HEK293 (cell line): ENCODE results near the gene JPH3.

ENCODE experiments used
- CTCF ChIA-PET: fragments of 350-600 bp; formaldehyde crosslinking; extraction: SDS; loops from one replicate; lab custom pipeline; 2021; ENCODE audit warnings: antibody characterized with exemption; lab: Yijun Ruan, JAX
- POLR2A ChIA-PET: fragments of 300-600 bp; formaldehyde crosslinking; extraction: SDS; loops from one replicate; lab custom pipeline; 2020; ENCODE audit warnings: antibody characterized with exemption, inconsistent platforms; lab: Yijun Ruan, JAX
- H3K27ac ChIP-seq: fragments of 200-500 bp; sonication (Bioruptor generic); 2 replicates; pipeline ENCODE4 v1.5.1; 2014; ENCODE audit warnings: low read depth, low read length, control low read depth, inconsistent platforms; ENCODE audit errors: extremely low read depth
- H3K36me3 ChIP-seq, 2 experiments: fragments of 200-500 bp in 1 of 2; sonication (Bioruptor generic) in 1 of 2; 1 replicate in 1 of 2; 2 replicates in 1 of 2; pipeline ENCODE4 v1.5.1; 2014 to 2017; ENCODE audit warnings: inconsistent platforms in 2 of 2, low read length in 2 of 2; ENCODE audit not compliant: control insufficient read depth in 2 of 2, insufficient read depth in 1 of 2
- H3K4me1 ChIP-seq: fragments of 200-500 bp; sonication (Bioruptor generic); 2 replicates; pipeline ENCODE4 v1.5.1; 2014; ENCODE audit warnings: mild to moderate bottlenecking, low read length, inconsistent platforms; ENCODE audit not compliant: control insufficient read depth, insufficient read depth
- H3K4me3 ChIP-seq: 2 replicates; pipeline ENCODE4 v1.5.1; 2011; ENCODE audit warnings: low read depth, mild to moderate bottlenecking, control low read depth, low read length, moderate library complexity
- H3K9me3 ChIP-seq: fragments of 200-500 bp; sonication (Bioruptor generic); 2 replicates; pipeline ENCODE4 v1.5.1; 2014; ENCODE audit warnings: low read depth, low read length, inconsistent platforms; ENCODE audit not compliant: control insufficient read depth, insufficient read depth
- GLI4 ChIP-seq: fragments of 450-650 bp; formaldehyde crosslinking; IDR thresholded peaks from 2 replicates; pipeline ENCODE4 v1.5.1; 2016; ENCODE audit warnings: missing biosample characterization, missing genetic modification characterization
- PRDM2 ChIP-seq: fragments of 450-650 bp; formaldehyde crosslinking; IDR thresholded peaks from 2 replicates; pipeline ENCODE4 v1.5.1; 2016; ENCODE audit warnings: missing biosample characterization, missing genetic modification characterization, borderline replicate concordance
- ZNF132 ChIP-seq: fragments of 450-650 bp; formaldehyde crosslinking; IDR thresholded peaks from 2 replicates; pipeline ENCODE4 v1.5.1; 2017; ENCODE audit warnings: missing biosample characterization, missing genetic modification characterization, borderline replicate concordance
- ZNF146 ChIP-seq: fragments of 450-650 bp; formaldehyde crosslinking; IDR thresholded peaks from 2 replicates; pipeline ENCODE4 v1.5.1; 2016; ENCODE audit warnings: missing biosample characterization, missing genetic modification characterization
- ZNF148 ChIP-seq: fragments of 450-650 bp; formaldehyde crosslinking; IDR thresholded peaks from 2 replicates; pipeline ENCODE4 v1.5.0; 2017; ENCODE audit warnings: missing biosample characterization, missing genetic modification characterization, borderline replicate concordance
- ZNF26 ChIP-seq: fragments of 450-650 bp; formaldehyde crosslinking; IDR thresholded peaks from 2 replicates; pipeline ENCODE4 v1.5.1; 2016; ENCODE audit warnings: missing biosample characterization, missing genetic modification characterization
- ZNF324 ChIP-seq: fragments of 450-650 bp; formaldehyde crosslinking; IDR thresholded peaks from 2 replicates; pipeline ENCODE4 v1.5.1; 2016; ENCODE audit warnings: missing biosample characterization, missing genetic modification characterization
- ZNF530 ChIP-seq: fragments of 450-650 bp; formaldehyde crosslinking; IDR thresholded peaks from 2 replicates; pipeline ENCODE4 v1.5.1; 2016; ENCODE audit warnings: low read depth, missing biosample characterization, missing genetic modification characterization
- ZNF555 ChIP-seq: fragments of 450-650 bp; formaldehyde crosslinking; conservative IDR thresholded peaks from 2 replicates; pipeline ENCODE4 v1.5.1; 2017; ENCODE audit warnings: missing biosample characterization, mild to moderate bottlenecking, missing genetic modification characterization, inconsistent platforms
- ZNF624 ChIP-seq: fragments of 450-650 bp; formaldehyde crosslinking; IDR thresholded peaks from 2 replicates; pipeline ENCODE4 v1.5.1; 2017; ENCODE audit warnings: missing biosample characterization, missing genetic modification characterization
- ZNF660 ChIP-seq: fragments of 450-650 bp; IDR thresholded peaks from 2 replicates; pipeline ENCODE4 v1.5.1; 2018; ENCODE audit warnings: missing biosample characterization, mild to moderate bottlenecking, missing genetic modification characterization
- ZNF677 ChIP-seq: fragments of 450-650 bp; IDR thresholded peaks from 2 replicates; pipeline ENCODE4 v1.5.0; 2018; ENCODE audit warnings: missing biosample characterization, mild to moderate bottlenecking, missing genetic modification characterization, moderate library complexity
- ZSCAN30 ChIP-seq: fragments of 450-650 bp; IDR thresholded peaks from 2 replicates; pipeline ENCODE4 v1.5.1; 2018; ENCODE audit warnings: missing biosample characterization, mild to moderate bottlenecking, missing genetic modification characterization, moderate library complexity
- TF ChIP-seq, protein P1 (sequence below): fragments of 450-650 bp; formaldehyde crosslinking; IDR thresholded peaks from 2 replicates; pipeline ENCODE4 v1.5.1; 2016; ENCODE audit warnings: missing biosample characterization, missing genetic modification characterization
- TF ChIP-seq, protein P2 (sequence below): fragments of 450-650 bp; formaldehyde crosslinking; IDR thresholded peaks from 2 replicates; pipeline ENCODE4 v1.5.1; 2016; ENCODE audit warnings: missing biosample characterization, missing genetic modification characterization
- TF ChIP-seq, protein P3 (sequence below): fragments of 450-650 bp; formaldehyde crosslinking; conservative IDR thresholded peaks from 2 replicates; pipeline ENCODE4 v1.5.1; 2016; ENCODE audit warnings: low read depth, missing biosample characterization, missing genetic modification characterization

Gene JPH3

GRCh38 chr16:87638736-87639135 lies 36.4 kb downstream of the JPH3 start:
- CTCF ChIA-PET, result no interaction called here
- no peak for TF ChIP-seq GLI4 (tag by site-specific recombination)
- TF ChIP-seq ZSCAN30 (tag by site-specific recombination), result no peak
- no peak for TF ChIP-seq ZNF324 (tag by site-specific recombination)
- TF ChIP-seq, protein P1, sequence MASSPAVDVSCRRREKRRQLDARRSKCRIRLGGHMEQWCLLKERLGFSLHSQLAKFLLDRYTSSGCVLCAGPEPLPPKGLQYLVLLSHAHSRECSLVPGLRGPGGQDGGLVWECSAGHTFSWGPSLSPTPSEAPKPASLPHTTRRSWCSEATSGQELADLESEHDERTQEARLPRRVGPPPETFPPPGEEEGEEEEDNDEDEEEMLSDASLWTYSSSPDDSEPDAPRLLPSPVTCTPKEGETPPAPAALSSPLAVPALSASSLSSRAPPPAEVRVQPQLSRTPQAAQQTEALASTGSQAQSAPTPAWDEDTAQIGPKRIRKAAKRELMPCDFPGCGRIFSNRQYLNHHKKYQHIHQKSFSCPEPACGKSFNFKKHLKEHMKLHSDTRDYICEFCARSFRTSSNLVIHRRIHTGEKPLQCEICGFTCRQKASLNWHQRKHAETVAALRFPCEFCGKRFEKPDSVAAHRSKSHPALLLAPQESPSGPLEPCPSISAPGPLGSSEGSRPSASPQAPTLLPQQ (tag by site-specific recombination), result no peak
- no peak for TF ChIP-seq ZNF624 (tag by site-specific recombination)
- TF ChIP-seq, protein P2, sequence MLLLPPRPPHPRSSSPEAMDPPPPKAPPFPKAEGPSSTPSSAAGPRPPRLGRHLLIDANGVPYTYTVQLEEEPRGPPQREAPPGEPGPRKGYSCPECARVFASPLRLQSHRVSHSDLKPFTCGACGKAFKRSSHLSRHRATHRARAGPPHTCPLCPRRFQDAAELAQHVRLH (tag by site-specific recombination), result no peak
- TF ChIP-seq ZNF660 (tag by site-specific recombination), result no peak
- TF ChIP-seq ZNF530, result no peak
- TF ChIP-seq ZNF146 (tag by site-specific recombination), result no peak
- TF ChIP-seq ZNF26 (tag by site-specific recombination), result no peak
- no peak for TF ChIP-seq ZNF677 (tag by site-specific recombination)
- TF ChIP-seq, protein P3, sequence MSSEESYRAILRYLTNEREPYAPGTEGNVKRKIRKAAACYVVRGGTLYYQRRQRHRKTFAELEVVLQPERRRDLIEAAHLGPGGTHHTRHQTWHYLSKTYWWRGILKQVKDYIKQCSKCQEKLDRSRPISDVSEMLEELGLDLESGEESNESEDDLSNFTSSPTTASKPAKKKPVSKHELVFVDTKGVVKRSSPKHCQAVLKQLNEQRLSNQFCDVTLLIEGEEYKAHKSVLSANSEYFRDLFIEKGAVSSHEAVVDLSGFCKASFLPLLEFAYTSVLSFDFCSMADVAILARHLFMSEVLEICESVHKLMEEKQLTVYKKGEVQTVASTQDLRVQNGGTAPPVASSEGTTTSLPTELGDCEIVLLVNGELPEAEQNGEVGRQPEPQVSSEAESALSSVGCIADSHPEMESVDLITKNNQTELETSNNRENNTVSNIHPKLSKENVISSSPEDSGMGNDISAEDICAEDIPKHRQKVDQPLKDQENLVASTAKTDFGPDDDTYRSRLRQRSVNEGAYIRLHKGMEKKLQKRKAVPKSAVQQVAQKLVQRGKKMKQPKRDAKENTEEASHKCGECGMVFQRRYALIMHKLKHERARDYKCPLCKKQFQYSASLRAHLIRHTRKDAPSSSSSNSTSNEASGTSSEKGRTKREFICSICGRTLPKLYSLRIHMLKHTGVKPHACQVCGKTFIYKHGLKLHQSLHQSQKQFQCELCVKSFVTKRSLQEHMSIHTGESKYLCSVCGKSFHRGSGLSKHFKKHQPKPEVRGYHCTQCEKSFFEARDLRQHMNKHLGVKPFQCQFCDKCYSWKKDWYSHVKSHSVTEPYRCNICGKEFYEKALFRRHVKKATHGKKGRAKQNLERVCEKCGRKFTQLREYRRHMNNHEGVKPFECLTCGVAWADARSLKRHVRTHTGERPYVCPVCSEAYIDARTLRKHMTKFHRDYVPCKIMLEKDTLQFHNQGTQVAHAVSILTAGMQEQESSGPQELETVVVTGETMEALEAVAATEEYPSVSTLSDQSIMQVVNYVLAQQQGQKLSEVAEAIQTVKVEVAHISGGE (tag by site-specific recombination), result no peak
- no peak for TF ChIP-seq ZNF132 (tag by site-specific recombination)
- no peak for TF ChIP-seq ZNF555
- TF ChIP-seq PRDM2 (tag by site-specific recombination), result no peak
- TF ChIP-seq ZNF148 (tag by site-specific recombination), result no peak
- TF ChIP-seq, all 188 proteins: peak for 0
- POLR2A ChIA-PET, result no interaction called here
- Histone ChIP-seq H3K9me3 (no peaks in the 10 kb centered on the region), H3K27ac (no peak overlapping the region), H3K4me3 (no peak overlapping the region), H3K4me1 (no peaks in the 10 kb centered on the region; the same call in 1 of the 2 replicates), H3K36me3 (no peaks in the 10 kb centered on the region)
